ENCODE data around the gene RFX5.

RFX5 gene

DNA sequence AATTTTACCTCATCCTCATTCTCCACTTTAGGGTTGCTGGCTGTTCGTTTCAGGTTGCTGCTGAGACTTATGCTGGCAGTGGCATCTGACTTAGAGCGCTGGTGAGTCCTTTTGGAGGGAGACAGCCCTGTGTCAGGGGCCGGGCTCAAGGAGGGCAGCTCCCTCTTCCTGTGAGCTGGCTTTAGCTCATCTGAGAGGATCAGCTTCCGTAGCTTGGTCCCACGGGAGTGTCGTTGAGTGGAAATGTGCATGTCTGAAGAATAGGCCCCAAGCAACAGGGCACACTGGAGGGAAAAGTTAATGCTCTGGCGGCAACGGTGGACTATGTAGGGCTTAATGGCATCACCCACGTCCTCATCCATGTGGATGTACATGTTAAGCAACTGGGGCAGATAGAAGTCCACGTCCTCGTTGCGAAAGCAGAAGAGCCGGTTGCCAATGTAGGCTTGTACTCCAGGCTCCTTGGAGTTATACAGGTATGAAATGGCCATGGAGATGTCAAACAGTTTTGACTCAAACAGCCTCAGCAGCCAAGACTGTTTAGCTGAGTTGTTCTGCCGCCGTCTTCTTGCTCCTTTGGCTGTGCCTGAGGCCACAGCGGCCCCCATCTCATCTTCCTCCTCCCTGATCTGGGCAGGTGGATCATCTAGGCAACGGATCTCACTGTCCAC, 31.4 kb downstream of the RFX5 start:
- no peak for DNase-seq (ENCODE audit: low spot score)
- Histone ChIP-seq H2BK120ac (ENCODE audit: low read depth, low read length) (no peak overlapping the region), H3K18ac (ENCODE audit: low read length) (no peak overlapping the region), H4K8ac (ENCODE audit: low read depth, low read length) (no peak overlapping the region), H3K4me1 (ENCODE audit: control insufficient read depth in 2 of 2, insufficient read depth in 1 of 2, low read depth in 1 of 2, low read length in 2 of 2) (peaks cover 0 to 3% of the 10 kb centered on the region in 2 donors), H2BK15ac (ENCODE audit: low read length) (no peak overlapping the region), H2AFZ (ENCODE audit: low read length) (no peak overlapping the region), H3K27ac (replicated peaks; ENCODE audit: low read length) (no peak overlapping the region), H2BK5ac (ENCODE audit: low read length) (no peak overlapping the region), H2BK12ac (ENCODE audit: low read length) (no peak overlapping the region), H3K4me2 (ENCODE audit: insufficient read depth, low read length, poor library complexity, severe bottlenecking) (no peak overlapping the region), H4K91ac (ENCODE audit: low read depth, low read length, poor library complexity) (no peak overlapping the region), H3K27me3 (ENCODE audit: control insufficient read depth in 3 of 3, insufficient read depth in 3 of 3, low read depth in 1 of 3, low read length in 3 of 3) (no peaks in the 10 kb centered on the region), H3K23ac (ENCODE audit: low read depth, low read length, poor library complexity) (no peak overlapping the region), H2AK5ac (ENCODE audit: low read depth, low read length) (no peak overlapping the region), H3K9ac (ENCODE audit: low read depth, low read length, poor library complexity) (peak overlapping the region; percentile 39), H3K36me3 (replicated peaks in 1 of 2; ENCODE audit: control insufficient read depth in 2 of 2, insufficient read depth in 2 of 2, low read length in 2 of 2) (peaks cover 22 to 79% of the 10 kb centered on the region in 2 donors), H3K79me1 (ENCODE audit: low read depth, low read length) (no peaks in the 10 kb centered on the region), H3K4ac (ENCODE audit: low read length) (no peak overlapping the region), H3K4me3 (ENCODE audit: low read length in 2 of 2) (peak overlapping the region in 1 of 2 donors; percentile 27), H3K14ac (ENCODE audit: low read length) (no peak overlapping the region), H3K9me3 (replicated peaks in 1 of 2; ENCODE audit: control insufficient read depth in 2 of 2, insufficient read depth in 1 of 2, low read depth in 1 of 2, low read length in 2 of 2) (no peaks in the 10 kb centered on the region)
- no CpG with 5 or more reads among the region's 17 CpGs for WGBS, 2 donors (ENCODE audit: extremely low coverage in 2 of 2, insufficient read length in 2 of 2, insufficient replicate concordance in 1 of 2)

DNA sequence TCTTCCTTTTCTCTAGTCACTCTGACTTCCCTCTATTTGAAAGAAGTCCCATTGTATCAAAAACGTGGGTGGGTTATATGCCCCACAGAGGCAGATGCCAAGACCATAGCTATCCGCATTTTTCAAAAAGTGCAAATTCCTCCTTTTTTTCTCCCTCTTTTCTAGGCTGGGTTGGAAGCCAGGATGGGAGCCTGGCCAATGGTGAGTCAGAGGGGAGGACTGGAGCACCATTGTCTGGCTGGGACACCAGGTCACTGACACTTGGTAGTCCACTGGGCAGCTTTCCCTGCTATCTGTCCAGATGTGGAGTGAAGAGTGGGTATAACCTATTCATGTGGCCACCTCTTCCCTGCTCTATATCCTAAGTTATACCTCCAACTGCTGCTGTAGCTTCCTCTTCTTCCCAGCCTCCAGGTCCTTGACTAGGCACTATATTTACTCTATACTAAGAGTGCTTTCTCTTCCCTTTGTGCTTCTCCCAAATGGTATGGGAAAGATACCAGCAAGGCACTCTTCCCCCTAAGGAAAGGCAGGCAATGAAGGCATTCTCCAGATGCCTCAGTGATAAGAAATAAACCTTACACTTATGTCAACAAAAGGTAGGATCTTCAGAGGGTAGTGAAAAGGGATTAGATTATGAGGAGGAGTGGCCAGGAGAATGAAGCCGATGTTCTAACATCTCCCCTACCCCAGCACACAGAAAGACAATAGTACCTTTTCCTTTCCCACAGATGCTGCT, 32.7 kb downstream of the RFX5 start:
- Histone ChIP-seq H3K79me1 (ENCODE audit: low read depth, low read length) (no peaks in the 10 kb centered on the region), H3K4me2 (ENCODE audit: insufficient read depth, low read length, poor library complexity, severe bottlenecking) (no peak overlapping the region), H3K27ac (replicated peaks; ENCODE audit: low read length) (no peak overlapping the region), H2BK15ac (ENCODE audit: low read length) (no peak overlapping the region), H3K36me3 (replicated peaks in 1 of 2; ENCODE audit: control insufficient read depth in 2 of 2, insufficient read depth in 2 of 2, low read length in 2 of 2) (peaks cover 22 to 82% of the 10 kb centered on the region in 2 donors), H3K4me1 (ENCODE audit: control insufficient read depth in 2 of 2, insufficient read depth in 1 of 2, low read depth in 1 of 2, low read length in 2 of 2) (peaks cover 3 to 13% of the 10 kb centered on the region in 2 donors), H3K18ac (ENCODE audit: low read length) (no peak overlapping the region), H3K4me3 (ENCODE audit: low read length in 2 of 2) (no peak overlapping the region), H3K23ac (ENCODE audit: low read depth, low read length, poor library complexity) (no peak overlapping the region), H3K4ac (ENCODE audit: low read length) (no peak overlapping the region), H2BK12ac (ENCODE audit: low read length) (no peak overlapping the region), H2AK5ac (ENCODE audit: low read depth, low read length) (no peak overlapping the region), H3K9ac (ENCODE audit: low read depth, low read length, poor library complexity) (no peak overlapping the region), H3K27me3 (ENCODE audit: control insufficient read depth in 3 of 3, insufficient read depth in 3 of 3, low read depth in 1 of 3, low read length in 3 of 3) (no peaks in the 10 kb centered on the region), H4K91ac (ENCODE audit: low read depth, low read length, poor library complexity) (no peak overlapping the region), H2BK120ac (ENCODE audit: low read depth, low read length) (no peak overlapping the region), H2BK5ac (ENCODE audit: low read length) (no peak overlapping the region), H2AFZ (ENCODE audit: low read length) (no peak overlapping the region), H3K9me3 (replicated peaks in 1 of 2; ENCODE audit: control insufficient read depth in 2 of 2, insufficient read depth in 1 of 2, low read depth in 1 of 2, low read length in 2 of 2) (no peaks in the 10 kb centered on the region), H3K14ac (ENCODE audit: low read length) (no peak overlapping the region), H4K8ac (ENCODE audit: low read depth, low read length) (no peak overlapping the region)
- DNase-seq (ENCODE audit: low spot score), result no peak
- WGBS, 2 donors (ENCODE audit: extremely low coverage in 2 of 2, insufficient read length in 2 of 2, insufficient replicate concordance in 1 of 2), result no CpG with 5 or more reads among the region's 3 CpGs

DNA sequence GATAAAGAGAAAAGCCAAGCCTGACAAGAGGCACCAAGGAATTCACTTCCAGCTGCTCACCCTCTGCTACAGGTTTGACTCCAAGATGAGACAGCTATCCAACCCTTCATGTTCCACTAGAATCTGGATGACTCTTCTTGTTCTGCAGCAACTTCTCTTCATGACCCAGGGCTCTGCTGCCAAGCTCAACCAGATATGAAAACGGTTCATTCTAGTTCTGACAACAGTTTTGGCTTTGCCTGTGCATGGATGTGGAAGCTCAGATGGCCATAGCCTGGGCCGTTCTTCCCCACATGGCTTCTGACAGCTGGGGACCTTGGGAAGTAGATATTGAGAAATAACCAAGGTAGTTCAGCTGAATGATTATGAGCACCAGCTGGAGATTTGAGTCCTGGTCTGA, 33.6 kb downstream of the RFX5 start:
- H2AK5ac ChIP-seq (ENCODE audit: low read depth, low read length), result no peak overlapping the region
- no peak overlapping the region for H4K8ac ChIP-seq (ENCODE audit: low read depth, low read length)
- H3K79me1 ChIP-seq (ENCODE audit: low read depth, low read length), result no peaks in the 10 kb centered on the region
- H2AFZ ChIP-seq (ENCODE audit: low read length), result no peak overlapping the region
- no peak overlapping the region for H3K4me3 ChIP-seq (ENCODE audit: low read length in 2 of 2)
- H4K91ac ChIP-seq (ENCODE audit: low read depth, low read length, poor library complexity), result no peak overlapping the region
- H2BK12ac ChIP-seq (ENCODE audit: low read length), result no peak overlapping the region
- WGBS, 2 donors (ENCODE audit: extremely low coverage in 2 of 2, insufficient read length in 2 of 2, insufficient replicate concordance in 1 of 2), result no CpG with 5 or more reads among the region's 2 CpGs
- no peak overlapping the region for H3K4ac ChIP-seq (ENCODE audit: low read length)
- no peak overlapping the region for H2BK5ac ChIP-seq (ENCODE audit: low read length)
- H3K27me3 ChIP-seq (ENCODE audit: control insufficient read depth in 3 of 3, insufficient read depth in 3 of 3, low read depth in 1 of 3, low read length in 3 of 3), result no peaks in the 10 kb centered on the region
- H3K9me3 ChIP-seq (replicated peaks in 1 of 2; ENCODE audit: control insufficient read depth in 2 of 2, insufficient read depth in 1 of 2, low read depth in 1 of 2, low read length in 2 of 2), result no peaks in the 10 kb centered on the region
- peaks cover 19 to 83% of the 10 kb centered on the region in 2 donors for H3K36me3 ChIP-seq (replicated peaks in 1 of 2; ENCODE audit: control insufficient read depth in 2 of 2, insufficient read depth in 2 of 2, low read length in 2 of 2)
- H3K23ac ChIP-seq (ENCODE audit: low read depth, low read length, poor library complexity), result no peak overlapping the region
- no peak overlapping the region for H3K14ac ChIP-seq (ENCODE audit: low read length)
- H3K9ac ChIP-seq (ENCODE audit: low read depth, low read length, poor library complexity), result no peak overlapping the region
- H2BK15ac ChIP-seq (ENCODE audit: low read length), result no peak overlapping the region
- H3K4me1 ChIP-seq (ENCODE audit: control insufficient read depth in 2 of 2, insufficient read depth in 1 of 2, low read depth in 1 of 2, low read length in 2 of 2), result peaks cover 3 to 19% of the 10 kb centered on the region in 2 donors
- H3K4me2 ChIP-seq (ENCODE audit: insufficient read depth, low read length, poor library complexity, severe bottlenecking), result no peak overlapping the region
- no peak overlapping the region for H3K18ac ChIP-seq (ENCODE audit: low read length)
- no peak overlapping the region for H3K27ac ChIP-seq (replicated peaks; ENCODE audit: low read length)
- DNase-seq (ENCODE audit: low spot score), result no peak
- no peak overlapping the region for H2BK120ac ChIP-seq (ENCODE audit: low read depth, low read length)

DNA sequence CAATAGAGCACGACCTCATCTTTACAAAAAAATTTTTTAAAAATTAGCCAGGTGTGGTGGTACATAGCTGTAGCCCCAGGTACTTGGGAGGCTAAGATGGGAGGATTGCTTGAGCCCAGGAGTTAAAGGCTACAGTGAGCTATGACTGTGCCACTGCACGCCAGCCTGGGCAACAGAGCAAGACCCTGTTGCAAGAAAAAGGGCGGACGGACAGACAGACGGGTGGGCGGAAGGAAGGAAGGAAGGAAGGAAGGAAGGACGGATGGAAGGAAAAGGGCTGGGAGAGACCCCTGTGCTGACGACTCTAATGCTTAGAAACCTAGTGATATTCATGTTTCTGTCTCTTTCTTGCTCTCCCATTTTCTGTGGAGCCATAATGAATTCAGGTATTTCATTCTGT, 34.2 kb downstream of the RFX5 start:
- peaks cover 3 to 22% of the 10 kb centered on the region in 2 donors for H3K4me1 ChIP-seq (ENCODE audit: control insufficient read depth in 2 of 2, insufficient read depth in 1 of 2, low read depth in 1 of 2, low read length in 2 of 2)
- H4K91ac ChIP-seq (ENCODE audit: low read depth, low read length, poor library complexity), result no peak overlapping the region
- no peak overlapping the region for H3K4me3 ChIP-seq (ENCODE audit: low read length in 2 of 2)
- no peak overlapping the region for H3K14ac ChIP-seq (ENCODE audit: low read length)
- no peak overlapping the region for H2AK5ac ChIP-seq (ENCODE audit: low read depth, low read length)
- no peak overlapping the region for H3K27ac ChIP-seq (replicated peaks; ENCODE audit: low read length)
- DNase-seq (ENCODE audit: low spot score), result no peak
- H3K18ac ChIP-seq (ENCODE audit: low read length), result no peak overlapping the region
- H3K9me3 ChIP-seq (replicated peaks in 1 of 2; ENCODE audit: control insufficient read depth in 2 of 2, insufficient read depth in 1 of 2, low read depth in 1 of 2, low read length in 2 of 2), result no peaks in the 10 kb centered on the region
- no peak overlapping the region for H3K4ac ChIP-seq (ENCODE audit: low read length)
- no peak overlapping the region for H2BK15ac ChIP-seq (ENCODE audit: low read length)
- no peaks in the 10 kb centered on the region for H3K27me3 ChIP-seq (ENCODE audit: control insufficient read depth in 3 of 3, insufficient read depth in 3 of 3, low read depth in 1 of 3, low read length in 3 of 3)
- H2AFZ ChIP-seq (ENCODE audit: low read length), result no peak overlapping the region
- H2BK5ac ChIP-seq (ENCODE audit: low read length), result no peak overlapping the region
- no peak overlapping the region for H3K9ac ChIP-seq (ENCODE audit: low read depth, low read length, poor library complexity)
- H2BK120ac ChIP-seq (ENCODE audit: low read depth, low read length), result no peak overlapping the region
- whole genome bisulfite sequencing, 2 donors (ENCODE audit: extremely low coverage in 2 of 2, insufficient read length in 2 of 2, insufficient replicate concordance in 1 of 2), result no CpG with 5 or more reads among the region's 8 CpGs
- no peak overlapping the region for H3K4me2 ChIP-seq (ENCODE audit: insufficient read depth, low read length, poor library complexity, severe bottlenecking)
- peaks cover 20 to 88% of the 10 kb centered on the region in 2 donors for H3K36me3 ChIP-seq (replicated peaks in 1 of 2; ENCODE audit: control insufficient read depth in 2 of 2, insufficient read depth in 2 of 2, low read length in 2 of 2)
- H2BK12ac ChIP-seq (ENCODE audit: low read length), result no peak overlapping the region
- H4K8ac ChIP-seq (ENCODE audit: low read depth, low read length), result no peak overlapping the region
- no peak overlapping the region for H3K23ac ChIP-seq (ENCODE audit: low read depth, low read length, poor library complexity)
- no peaks in the 10 kb centered on the region for H3K79me1 ChIP-seq (ENCODE audit: low read depth, low read length)

Measured in neuronal stem cell (in vitro differentiated cells).